HL-60 (cell line): ENCODE measurements around the gene EPN1.

Experiments used
- DNase-seq, 2 experiments: peaks; one replicate each; pipeline ENCODE4 v3.0.0-alpha.2; 2010 to 2020; ENCODE audit warnings: low read depth in 1 of 2, low spot score in 1 of 2
- H3K27ac ChIP-seq: fragments of 250-450 bp; sonication (Bioruptor Pico); replicated peaks from 2 replicates; pipeline ENCODE4 v1.5.1; 2020; ENCODE audit warnings: mild to moderate bottlenecking, moderate library complexity
- H3K27me3 ChIP-seq: fragments of 250-450 bp; sonication (Bioruptor Pico); 2 replicates; pipeline ENCODE4 v1.5.1; 2021; ENCODE audit warnings: mild to moderate bottlenecking, moderate library complexity; ENCODE audit not compliant: insufficient read depth, poor library complexity, severe bottlenecking
- H3K4me3 ChIP-seq: replicated peaks from 2 replicates; pipeline ENCODE4 v1.5.1; 2011; ENCODE audit warnings: mild to moderate bottlenecking, control low read depth, low read length; ENCODE audit not compliant: insufficient read depth
- CTCF ChIP-seq: IDR thresholded peaks from one replicate; pipeline ENCODE4 v1.5.1; 2011; ENCODE audit warnings: low read length, control low read depth, inconsistent platforms; ENCODE audit not compliant: insufficient read depth
- GABPA ChIP-seq: IDR thresholded peaks from 2 replicates; pipeline ENCODE4 v1.6.1; 2012; ENCODE audit warnings: low read depth
- POLR2AphosphoS5 ChIP-seq: IDR thresholded peaks from 2 replicates; pipeline ENCODE4 v1.6.1; 2012; ENCODE audit warnings: low read depth
- REST ChIP-seq: IDR thresholded peaks from 2 replicates; pipeline ENCODE4 v1.6.1; 2012; ENCODE audit warnings: low read depth; ENCODE audit not compliant: insufficient replicate concordance
- SPI1 ChIP-seq: IDR thresholded peaks from 2 replicates; pipeline ENCODE4 v1.6.1; 2012; ENCODE audit warnings: low read depth, mild to moderate bottlenecking, borderline replicate concordance

Gene EPN1

GRCh38 chr19:55674459-55674840, 576 bp upstream of the EPN1 start:
- no peak for TF ChIP-seq REST
- TF ChIP-seq GABPA = no peak
- Histone ChIP-seq H3K27me3 (no peaks in the 10 kb centered on the region), H3K4me3 (peak overlapping the region; percentile 65), H3K27ac (peak overlapping the region; percentile 69)
- no peak for DNase-seq

GRCh38 chr19:55675661-55676354, 782 bp downstream of the EPN1 start:
- DNase-seq = no peak
- Histone ChIP-seq H3K27ac (peak overlapping the region; percentile 60), H3K27me3 (no peaks in the 10 kb centered on the region), H3K4me3 (peak overlapping the region; percentile 65)
- no peak for TF ChIP-seq REST

- Histone ChIP-seq H3K4me3 (peak overlapping the region; percentile 65), H3K27ac (peak overlapping the region; percentile 60), H3K27me3 (no peaks in the 10 kb centered on the region)
- no peak for DNase-seq
- no peak for TF ChIP-seq SPI1
- TF ChIP-seq CTCF = no peak
- TF ChIP-seq POLR2AphosphoS5 = no peak
- TF ChIP-seq REST = no peak
- TF ChIP-seq GABPA = no peak
Measured at GRCh38 chr19:55676383-55676782, 1.4 kb downstream of the EPN1 start.

- Histone ChIP-seq H3K27ac (peak overlapping the region; percentile 71), H3K4me3 (peak overlapping the region; percentile 65)
- DNase-seq = no peak
Measured at GRCh38 chr19:55676889-55677505, 2.0 kb downstream of the EPN1 start.

More at GRCh38 chr19:55676889-55677505, 2.0 kb downstream of the EPN1 start:
- TF ChIP-seq GABPA (no peak), SPI1 (no peak), REST (no peak), CTCF (no peak), POLR2AphosphoS5 (no peak)
- H3K27me3 ChIP-seq = no peaks in the 10 kb centered on the region
